Measurements from ENCODE around the gene OR10A2. TPM values are rescaled to one million over a fixed set of nuclear protein-coding genes. Genes with fewer than 3 reads are reported as not detected.

The OR10A2 gene
- total RNA-seq (2021): not detected in 3 replicates
- Bru-seq, nascent RNA: not detected
- long read RNA-seq, experiment 1: 0 reads
- long read RNA-seq, experiment 2: 0 reads
- long read RNA-seq, experiment 3: 0 reads

DNA sequence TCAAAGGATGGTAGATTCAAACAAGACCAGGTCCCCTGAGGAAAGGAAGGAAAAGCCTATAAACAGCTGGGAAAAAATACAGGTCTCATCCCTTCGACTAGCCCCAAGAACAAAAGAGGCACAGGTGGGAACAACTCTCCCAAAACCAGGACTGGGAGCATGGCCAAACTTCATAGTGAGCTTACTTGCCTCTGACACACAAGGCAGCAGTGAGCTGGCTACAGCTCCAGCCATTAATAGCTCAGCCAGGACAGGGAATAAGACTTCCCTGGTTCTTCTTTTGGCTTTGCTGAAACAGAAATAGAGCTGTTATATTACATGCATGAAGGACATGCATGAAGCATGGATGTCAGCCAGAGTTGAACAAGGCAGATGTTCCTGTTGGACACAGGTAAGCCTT, at the start of gene OR10A2:
Gene OR10A2 (plus strand): TSS at position 97 of the 400 bp plus-strand sequence. CDS start 6,698 bp downstream, outside the sequence.
- H3K27ac Mint-ChIP-seq: no peak within 1 kb of the TSS
- peaks cover 11% of the 10 kb centered on the region for H3K4me1 Mint-ChIP-seq
- CTCF ChIA-PET: interaction anchor here (0.6 to 1.8 kb wide), 6 partner anchors 33 to 156 kb away, joined by 4 to 8 read pairs (median 5); no protein-coding TSS in a partner anchor
- H3K9me3 Mint-ChIP-seq: peaks cover 18% of the 10 kb centered on the region
- DNase-seq (ENCODE audit: low spot score) (no peak), ATAC-seq (peak; percentile 78)
- no peak for TF ChIP-seq SP1 (CRISPR knock-in tag; conservative IDR thresholded peaks at IDR 0.05)
- no peak for TF ChIP-seq NR2C2 (CRISPR knock-in tag; IDR thresholded peaks at IDR 0.05)
- TF ChIP-seq ZNF671 (CRISPR knock-in tag; IDR thresholded peaks at IDR 0.05): no peak
- no peak for TF ChIP-seq TP53 (CRISPR knock-in tag; IDR thresholded peaks at IDR 0.05)
- TF ChIP-seq ZNF396 (CRISPR knock-in tag; IDR thresholded peaks at IDR 0.05; ENCODE audit: borderline replicate concordance): no peak
- no peak for TF ChIP-seq PRDM15 (CRISPR knock-in tag; IDR thresholded peaks at IDR 0.05)
- no peak for TF ChIP-seq FOXP1 (CRISPR knock-in tag; IDR thresholded peaks at IDR 0.05; ENCODE audit: borderline replicate concordance)
- TF ChIP-seq ATF3 (CRISPR knock-in tag; conservative IDR thresholded peaks at IDR 0.05): no peak
- no peak for TF ChIP-seq NR3C1 (CRISPR knock-in tag; conservative IDR thresholded peaks at IDR 0.05; ENCODE audit: low read depth)
- POLR2A ChIA-PET: interaction anchor here (0.6 kb wide), 1 partner anchor 554 kb away, joined by 4 read pairs; no protein-coding TSS in a partner anchor
- no peak within 1 kb of the TSS for H3K4me3 Mint-ChIP-seq
- peaks cover 5% of the 10 kb centered on the region; the same call in 1 of the 2 replicates for H3K36me3 Mint-ChIP-seq
- no peaks in the 10 kb centered on the region; the same call in 1 of the 2 replicates for H3K27me3 Mint-ChIP-seq (ENCODE audit: low read depth)

DNA sequence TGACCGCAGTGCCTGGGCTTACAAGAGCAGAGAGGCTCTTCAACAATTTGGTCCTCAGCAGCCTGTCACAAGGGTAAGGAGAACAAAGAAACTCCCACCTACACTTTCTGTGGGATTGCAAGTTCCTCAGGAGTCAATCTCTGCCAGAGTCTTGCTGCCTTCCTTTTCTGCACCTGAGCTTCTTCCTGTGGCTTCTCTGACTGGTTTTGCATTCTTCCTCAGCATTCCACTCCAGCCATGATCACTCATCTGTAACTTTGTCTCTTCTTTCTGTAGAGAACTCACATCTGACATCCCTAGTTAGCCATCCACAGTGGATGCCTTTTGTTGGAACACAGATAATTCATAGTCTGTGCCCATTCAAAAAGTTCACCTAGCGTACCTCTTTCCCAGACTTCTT, 49.2 kb upstream of the OR10A2 start:
- Mint-ChIP-seq H3K4me1 (peaks cover 4% of the 10 kb centered on the region), H3K27ac (no peak overlapping the region), H3K9me3 (0 out of 2 replicates have a peak, but pooled peaks cover 3% of the 10 kb centered on the region), H3K36me3 (no peaks in the 10 kb centered on the region), H3K4me3 (no peak overlapping the region), H3K27me3 (ENCODE audit: low read depth) (peaks cover 4% of the 10 kb centered on the region; the same call in 1 of the 2 replicates)
- ChIA-PET POLR2A (no interaction called here), CTCF (interaction anchor here (2.9 kb wide), 1 partner anchor 58 kb away, joined by 42 read pairs; no protein-coding TSS in a partner anchor)
- DNase-seq (ENCODE audit: low spot score): no peak
- no peak for ATAC-seq
- TF ChIP-seq, protein P1, sequence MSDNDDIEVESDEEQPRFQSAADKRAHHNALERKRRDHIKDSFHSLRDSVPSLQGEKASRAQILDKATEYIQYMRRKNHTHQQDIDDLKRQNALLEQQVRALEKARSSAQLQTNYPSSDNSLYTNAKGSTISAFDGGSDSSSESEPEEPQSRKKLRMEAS (CRISPR knock-in tag; IDR thresholded peaks at IDR 0.05): no peak
- no peak for TF ChIP-seq NFYB (CRISPR knock-in tag; conservative IDR thresholded peaks at IDR 0.05; ENCODE audit: low read depth)
- TF ChIP-seq TCF7 (CRISPR knock-in tag; IDR thresholded peaks at IDR 0.05; ENCODE audit: low read depth): no peak
- TF ChIP-seq SOX15 (CRISPR knock-in tag; IDR thresholded peaks at IDR 0.05): no peak

DNA sequence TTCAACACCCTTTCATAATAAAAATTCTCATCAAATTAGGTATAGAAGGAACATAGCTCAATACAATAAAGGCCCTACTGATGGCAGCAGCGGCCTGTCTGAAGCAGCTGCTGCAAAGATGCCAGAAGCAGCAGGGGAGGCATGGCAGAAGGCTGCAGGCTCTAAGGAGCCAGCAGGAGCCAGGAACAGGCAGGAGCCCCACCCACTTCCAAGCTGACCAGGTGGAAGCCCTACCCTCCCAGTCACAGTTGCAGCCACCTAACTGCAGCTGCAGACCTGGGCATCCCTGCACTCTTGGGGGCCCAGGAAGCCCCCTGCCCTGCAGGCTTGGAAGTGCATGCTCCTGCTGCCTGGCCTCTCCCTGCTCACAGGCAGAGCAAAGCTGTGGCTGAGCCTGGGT, 45.2 kb upstream of the OR10A2 start:
- H3K36me3 Mint-ChIP-seq: no peaks in the 10 kb centered on the region
- H3K4me3 Mint-ChIP-seq: no peak overlapping the region
- CTCF ChIA-PET: interaction anchor here (0.5 to 2.3 kb wide), 21 partner anchors 16 to 754 kb away, joined by 3 to 13 read pairs (median 4); partner anchors contain the start of genes NLRP14, ZNF214 and ZNF215
- H3K27ac Mint-ChIP-seq: no peak overlapping the region
- H3K27me3 Mint-ChIP-seq (ENCODE audit: low read depth): peaks cover 4% of the 10 kb centered on the region; the same call in 1 of the 2 replicates
- H3K4me1 Mint-ChIP-seq: peaks cover 4% of the 10 kb centered on the region
- peak; percentile 72 for DNase-seq (ENCODE audit: low spot score)
- TF ChIP-seq ZNF423 (CRISPR knock-in tag; IDR thresholded peaks at IDR 0.05): peak; percentile 43; the same call in 1 of the 2 replicates
- TF ChIP-seq E2F1 (CRISPR knock-in tag; IDR thresholded peaks at IDR 0.05): no peak
- peaks cover 17% of the 10 kb centered on the region for H3K9me3 Mint-ChIP-seq
- peak; percentile 100 for ATAC-seq
- POLR2A ChIA-PET: no interaction called here
